GM21526 (cell line): ENCODE measurements around the gene ASIC5.

Experiments
- ATAC-seq: cut with Tn5 transposase; IDR thresholded peaks from one replicate; pipeline ENCODE4 v1.9.1; 2021; ENCODE audit warnings: moderate library complexity; ENCODE audit not compliant: unreplicated experiment, low FRiP score

ASIC5 gene

GRCh38 chr4:155881555-155881954 lies 15.5 kb upstream of the ASIC5 start:
- peak; percentile 61 for ATAC-seq

- ATAC-seq, result no peak
Observed at GRCh38 chr4:155879767-155880166, 13.7 kb upstream of the ASIC5 start.

- no peak for ATAC-seq
Observed at GRCh38 chr4:155878611-155879010, 12.5 kb upstream of the ASIC5 start.

- ATAC-seq, result no peak
Observed at GRCh38 chr4:155877971-155878370, 11.9 kb upstream of the ASIC5 start.

- ATAC-seq, result no peak
Observed at GRCh38 chr4:155875878-155876277, 9.8 kb upstream of the ASIC5 start.

GRCh38 chr4:155855897-155856296 lies 10.2 kb downstream of the ASIC5 start:
- no peak for ATAC-seq

GRCh38 chr4:155854582-155855226 lies 11.4 kb downstream of the ASIC5 start:
- ATAC-seq, result no peak

GRCh38 chr4:155853189-155853588 lies 12.9 kb downstream of the ASIC5 start:
- no peak for ATAC-seq

- no peak for ATAC-seq
Observed at GRCh38 chr4:155849042-155849441, 17.0 kb downstream of the ASIC5 start.

GRCh38 chr4:155846929-155847328 lies 19.1 kb downstream of the ASIC5 start:
- ATAC-seq, result no peak

GRCh38 chr4:155842080-155842479 lies 24.0 kb downstream of the ASIC5 start:
- ATAC-seq, result no peak

GRCh38 chr4:155837203-155837796 lies 28.8 kb downstream of the ASIC5 start:
- no peak for ATAC-seq

- no peak for ATAC-seq
Observed at GRCh38 chr4:155832664-155833063, 33.4 kb downstream of the ASIC5 start.

- no peak for ATAC-seq
Observed at GRCh38 chr4:155828628-155829027, 37.4 kb downstream of the ASIC5 start.

- no peak for ATAC-seq
Observed at GRCh38 chr4:155822572-155822971, 43.5 kb downstream of the ASIC5 start.

- ATAC-seq, result no peak
Observed at GRCh38 chr4:155820887-155821518, 45.1 kb downstream of the ASIC5 start.

GRCh38 chr4:155819066-155819465 lies 47.0 kb downstream of the ASIC5 start:
- ATAC-seq, result no peak

GRCh38 chr4:155818639-155819038 lies 47.4 kb downstream of the ASIC5 start:
- ATAC-seq, result no peak

GRCh38 chr4:155811083-155811482 lies 55.0 kb downstream of the ASIC5 start:
- no peak for ATAC-seq

GRCh38 chr4:155809835-155810234 lies 56.2 kb downstream of the ASIC5 start:
- peak; percentile 99 for ATAC-seq

GRCh38 chr4:155807021-155807420 lies 59.1 kb downstream of the ASIC5 start:
- no peak for ATAC-seq

GRCh38 chr4:155805016-155805415 lies 61.1 kb downstream of the ASIC5 start:
- no peak for ATAC-seq
